ENCODE data around the gene KIAA0319L.

The KIAA0319L gene

GRCh38 chr1:35441926-35442579, 115.2 kb downstream of the KIAA0319L start:
- DNase-seq, result no peak

DNA sequence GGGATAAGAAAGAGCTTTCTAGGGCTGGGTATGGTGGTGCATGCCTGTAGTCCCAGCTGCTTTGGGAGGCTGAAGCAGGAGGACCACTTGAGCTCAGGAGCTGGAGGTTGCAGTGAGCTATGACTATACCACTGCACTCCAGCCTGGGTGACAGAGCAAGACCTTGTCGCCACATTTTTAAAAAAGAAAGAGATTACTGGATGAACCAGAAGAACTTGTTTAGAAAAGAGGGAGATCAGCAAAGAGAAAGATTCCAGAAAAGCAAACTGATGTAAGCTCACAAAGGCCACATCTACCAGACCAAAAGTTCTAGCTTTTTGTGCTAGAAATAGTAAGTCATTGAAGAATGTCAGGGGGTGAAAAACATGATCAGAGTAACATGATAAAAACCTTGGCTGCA, 117.6 kb downstream of the KIAA0319L start:
- DNase-seq, result no peak

DNA sequence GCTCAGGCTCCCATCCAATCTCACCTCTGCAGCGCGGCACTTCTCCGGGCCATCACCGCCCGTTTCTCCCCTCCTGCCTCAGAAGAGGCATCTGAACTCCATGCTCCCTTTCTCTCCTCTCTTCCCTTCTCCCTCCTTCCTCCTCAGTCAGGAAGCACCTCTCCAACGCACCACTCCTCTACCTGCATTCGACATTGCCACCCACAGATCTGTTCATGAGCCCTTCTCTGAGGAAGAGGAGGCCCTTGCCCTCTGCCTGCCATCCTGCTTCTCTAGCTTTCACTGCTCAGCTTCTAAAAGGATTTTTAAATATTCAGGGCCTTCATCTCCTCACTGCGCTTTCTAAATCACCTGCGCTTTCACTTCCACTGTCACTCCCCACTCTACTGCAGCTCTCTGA, 120.0 kb downstream of the KIAA0319L start:
- no peak for DNase-seq

GRCh38 chr1:35436078-35436477, 121.1 kb downstream of the KIAA0319L start:
- DNase-seq, result no peak

GRCh38 chr1:35434703-35435102, 122.5 kb downstream of the KIAA0319L start:
- DNase-seq, result no peak

DNA sequence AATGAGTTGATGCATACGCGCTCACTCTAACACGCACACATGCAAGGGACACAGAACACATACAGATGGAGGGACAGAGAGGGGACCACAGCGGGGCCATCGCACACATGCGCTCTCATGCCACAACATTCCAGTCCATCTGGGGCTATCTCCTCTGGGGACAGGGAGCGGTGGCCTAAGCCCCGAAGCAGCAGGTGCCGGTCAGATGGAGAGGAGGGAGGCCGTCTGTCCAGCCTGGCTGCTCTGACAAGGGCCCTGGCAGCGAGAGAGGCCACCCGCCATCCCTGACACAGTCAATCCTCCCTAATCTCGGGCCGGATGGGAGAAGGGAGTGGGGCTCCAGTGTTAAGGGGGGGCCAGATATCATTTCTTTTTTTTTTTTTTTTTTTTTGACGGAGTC, 123.5 kb downstream of the KIAA0319L start:
- DNase-seq, result no peak

- DNase-seq, result no peak
These were observed 125.0 kb downstream of the KIAA0319L start for GRCh38 chr1:35432231-35432630.

DNA sequence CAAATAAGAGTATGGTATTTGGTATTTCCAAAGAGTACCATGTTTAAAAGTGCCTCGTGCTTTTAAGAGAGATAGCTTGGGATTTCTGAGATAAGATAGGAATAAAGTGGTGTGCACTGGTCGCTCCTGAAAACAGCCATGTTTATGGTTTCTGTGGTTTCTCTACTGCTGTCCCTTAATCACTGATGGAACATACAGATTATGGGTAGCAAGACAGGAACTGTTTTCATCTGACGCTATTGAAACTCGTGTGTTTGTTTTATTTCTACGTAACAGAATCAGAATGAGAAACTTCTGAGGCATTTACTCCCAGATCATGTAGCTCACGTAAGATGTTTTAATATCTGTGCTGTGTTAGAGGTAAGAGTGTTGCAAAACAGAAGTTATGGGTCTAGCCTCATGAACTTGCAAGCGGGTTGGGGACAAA, 126.0 kb downstream of the KIAA0319L start:
- no peak for DNase-seq

- no peak for DNase-seq
These were observed 126.4 kb downstream of the KIAA0319L start for GRCh38 chr1:35430762-35431161.

DNA sequence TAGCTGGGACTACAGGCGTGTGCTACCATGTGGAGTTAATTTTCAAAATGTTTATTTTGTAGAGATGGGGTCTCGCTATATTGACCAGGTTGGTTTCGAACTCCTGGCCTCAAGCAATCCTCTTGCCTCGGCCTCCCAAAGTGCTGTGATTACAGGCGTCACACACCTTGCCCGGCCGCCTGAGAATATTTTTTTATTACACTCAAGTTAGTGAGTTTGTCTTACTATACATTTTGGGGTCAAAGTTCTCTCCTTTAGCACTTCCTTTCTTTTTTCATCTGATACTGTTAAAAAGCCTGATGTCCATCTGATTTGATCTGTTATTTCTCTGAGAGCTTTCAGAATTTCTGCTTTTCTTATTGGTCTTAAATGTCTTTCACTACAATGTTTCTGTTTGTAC, 128.8 kb downstream of the KIAA0319L start:
- DNase-seq, result no peak

- DNase-seq, result no peak
These were observed 131.1 kb downstream of the KIAA0319L start for GRCh38 chr1:35426097-35426586.

DNA sequence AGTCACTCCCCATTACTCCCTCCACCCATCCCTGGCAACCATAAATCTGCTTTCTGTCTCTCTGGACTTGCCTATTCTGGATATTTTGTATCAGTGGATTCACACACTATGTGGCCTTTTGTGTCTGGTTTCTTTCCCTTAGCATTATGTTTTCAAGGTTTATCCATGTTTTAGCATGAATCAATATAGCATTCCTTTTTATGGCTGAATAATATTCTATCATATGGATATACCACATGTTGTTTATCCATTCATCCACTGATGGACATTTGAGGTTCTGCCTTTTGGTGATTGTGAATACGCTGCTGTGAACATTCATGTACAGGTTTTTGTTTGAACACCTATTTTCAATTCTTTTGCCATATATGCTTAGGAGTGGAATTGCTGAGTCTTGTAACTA, 148.3 kb downstream of the KIAA0319L start:
- DNase-seq, result no peak

- DNase-seq, result no peak
These were observed 149.5 kb downstream of the KIAA0319L start for GRCh38 chr1:35407743-35408142.

- no peak for DNase-seq
These were observed 151.1 kb downstream of the KIAA0319L start for GRCh38 chr1:35406103-35406502.

- no peak for DNase-seq
These were observed 156.2 kb downstream of the KIAA0319L start for GRCh38 chr1:35401049-35401448.

DNA sequence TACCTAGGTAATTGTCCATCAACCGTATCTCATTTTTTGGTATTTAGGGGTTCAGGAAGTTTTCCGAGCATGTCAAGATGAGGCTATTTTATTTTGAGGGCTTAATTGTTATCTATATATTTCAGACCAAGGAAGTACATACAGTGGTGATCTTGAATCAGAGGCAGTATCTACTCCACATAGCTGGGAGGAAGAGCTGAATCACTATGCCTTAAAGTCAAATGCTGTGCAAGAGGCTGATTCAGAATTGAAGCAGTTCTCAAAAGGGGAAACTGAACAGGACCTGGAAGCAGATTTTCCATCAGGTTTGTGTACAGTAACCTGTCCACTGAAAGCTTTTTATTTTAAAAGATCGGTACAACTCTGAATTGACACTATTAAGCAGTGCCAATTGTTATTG, 158.5 kb downstream of the KIAA0319L start:
- no peak for DNase-seq

- no peak for DNase-seq
These were observed 162.8 kb downstream of the KIAA0319L start for GRCh38 chr1:35394386-35394785.

DNA sequence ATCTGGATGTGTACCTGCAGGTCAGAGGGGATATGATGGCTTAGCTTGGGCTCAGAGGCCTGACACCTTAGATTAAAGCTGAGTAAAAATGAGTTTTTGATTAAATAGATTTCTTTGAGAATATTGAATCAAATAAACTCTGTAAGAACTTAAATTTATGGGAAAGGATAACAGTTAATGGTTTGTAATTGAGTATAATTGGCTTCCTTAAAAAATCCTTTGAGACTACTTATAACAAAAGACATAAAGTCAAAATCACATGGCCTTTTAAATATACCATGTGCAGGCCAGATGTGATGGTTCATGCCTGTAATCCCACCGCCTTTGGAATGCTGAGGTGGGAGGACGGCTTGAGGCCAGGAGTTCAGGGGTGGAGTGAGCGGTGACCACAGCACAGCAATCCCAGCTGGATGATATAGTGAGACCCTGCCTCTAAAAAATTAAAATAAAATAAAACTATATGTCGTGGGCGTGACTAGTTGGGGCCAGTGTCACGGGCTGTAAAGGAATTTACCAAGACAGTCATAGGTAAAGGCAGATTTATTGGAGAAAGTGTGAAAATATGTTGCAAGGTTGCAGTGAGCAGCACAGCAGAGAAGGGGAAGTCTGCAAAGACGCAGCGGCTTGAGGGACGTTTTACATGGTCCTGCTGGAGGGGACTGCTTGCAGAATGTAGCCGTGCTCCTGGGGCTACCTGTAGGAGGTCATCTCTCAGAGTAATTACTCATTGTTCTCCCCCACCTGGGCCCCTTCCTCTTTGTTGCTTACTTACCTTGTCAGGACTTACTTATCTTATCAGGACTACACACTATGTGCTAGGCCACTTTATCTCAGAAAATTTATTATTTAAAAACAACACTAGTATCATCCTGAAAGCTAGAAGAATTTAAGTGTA, 166.4 kb downstream of the KIAA0319L start:
- no peak for DNase-seq

- no peak for DNase-seq
These were observed 170.2 kb downstream of the KIAA0319L start for GRCh38 chr1:35386959-35387358.

GRCh38 chr1:35386290-35386689, 170.9 kb downstream of the KIAA0319L start:
- no peak for DNase-seq
